ENCODE measurements around the gene FAM236A.
"Not testable (repeated sequence)": the region's sequence is repeated elsewhere in the genome, so short reads cannot be mapped to it uniquely, and the experiment has no call there.

FAM236A gene

GRCh38 chrX:72937906-72938305 is at the start of gene FAM236A:
TSS of gene FAM236A (plus strand) at chrX:72938206. CDS start at chrX:72938263, 57 bp downstream.
- DNase-seq (ENCODE audit: low read depth in 2 of 2) = not testable (repeated sequence)

- DNase-seq (ENCODE audit: low read depth in 2 of 2) = not testable (repeated sequence)
Measured at GRCh38 chrX:72889740-72890139, 48.3 kb upstream of the FAM236A start.

DNA sequence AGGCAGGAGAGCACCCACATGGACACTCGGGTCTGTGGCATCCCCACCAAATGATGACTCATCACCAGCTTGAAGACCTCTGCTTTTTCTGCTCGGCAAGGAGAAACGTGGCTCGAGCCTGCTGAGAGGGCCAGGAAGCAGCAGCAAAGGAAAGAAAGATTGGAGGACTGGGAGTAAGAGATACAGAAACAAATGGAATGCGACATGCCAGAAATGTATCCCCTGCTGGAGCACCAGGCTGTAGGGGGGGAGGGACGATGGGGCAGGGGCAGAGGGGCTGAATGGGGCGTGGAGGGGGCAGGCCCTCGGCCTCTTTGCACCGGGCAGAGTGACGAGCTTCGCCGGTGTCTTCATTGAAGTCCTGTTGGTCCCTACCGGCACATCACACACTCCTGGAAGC is 25.7 kb upstream of the FAM236A start, which contains the start of gene FAM236C:
FAM236C (plus strand) TSS at position 301 of the 400 bp plus-strand sequence. CDS start 100 bp downstream, outside the sequence.
- DNase-seq (ENCODE audit: low read depth in 2 of 2) = not testable (repeated sequence)

GRCh38 chrX:72916096-72916495 is 21.9 kb upstream of the FAM236A start:
- DNase-seq (ENCODE audit: low read depth in 2 of 2) = not testable (repeated sequence)

- not testable (repeated sequence) for DNase-seq (ENCODE audit: low read depth in 2 of 2)
Measured at GRCh38 chrX:72932283-72932682, 5.7 kb upstream of the FAM236A start.

GRCh38 chrX:72936455-72936854 is 1.6 kb upstream of the FAM236A start:
- DNase-seq (ENCODE audit: low read depth in 2 of 2) = not testable (repeated sequence)

DNA sequence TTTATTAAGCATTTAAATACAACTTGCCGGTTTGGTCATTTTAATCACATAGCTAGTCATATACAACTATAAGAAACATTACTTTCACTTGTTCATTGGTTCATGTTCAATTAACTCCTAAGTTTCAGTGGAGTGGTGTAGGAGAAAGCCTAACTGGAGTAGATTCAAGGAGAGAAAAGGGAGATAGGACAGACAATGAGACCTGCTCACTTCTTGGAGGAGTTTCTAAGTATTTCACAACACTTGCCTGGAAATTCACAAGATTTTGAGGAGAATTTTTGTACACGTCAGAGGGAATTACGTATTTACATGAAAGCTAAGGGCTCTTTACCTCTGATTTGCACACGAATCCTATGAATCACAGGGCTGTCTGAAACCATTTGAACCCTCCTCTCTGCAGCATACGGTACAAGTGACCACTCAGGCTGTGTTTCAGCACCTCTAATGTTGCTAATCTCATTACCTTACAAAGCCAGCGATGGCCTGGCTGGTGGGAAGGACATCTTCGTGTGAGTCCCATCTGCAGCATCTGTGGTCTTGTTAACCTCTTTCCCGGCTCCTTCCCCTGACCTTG is 1.0 kb upstream of the FAM236A start:
- DNase-seq (ENCODE audit: low read depth in 2 of 2) = not testable (repeated sequence)

DNA sequence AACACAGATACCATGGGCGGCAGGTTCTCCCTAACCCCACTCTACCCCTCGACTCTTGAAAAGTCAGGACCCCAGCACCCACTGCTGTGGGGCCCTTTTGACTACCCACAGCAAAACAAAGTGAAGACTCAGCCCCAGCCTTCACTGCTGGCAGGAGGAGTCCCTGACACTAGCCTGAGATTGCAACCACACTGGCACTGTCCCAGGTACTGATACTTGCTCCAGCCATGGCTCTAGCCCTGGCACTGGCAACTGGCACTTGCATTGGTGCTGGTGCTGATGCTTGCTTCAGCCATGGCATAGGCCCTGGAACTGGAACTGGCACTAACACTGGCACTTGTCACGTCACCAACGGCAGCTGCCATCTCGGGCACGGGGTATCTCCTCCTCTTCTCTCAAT is 4.3 kb downstream of the FAM236A start:
- DNase-seq (ENCODE audit: low read depth in 2 of 2) = not testable (repeated sequence)

DNA sequence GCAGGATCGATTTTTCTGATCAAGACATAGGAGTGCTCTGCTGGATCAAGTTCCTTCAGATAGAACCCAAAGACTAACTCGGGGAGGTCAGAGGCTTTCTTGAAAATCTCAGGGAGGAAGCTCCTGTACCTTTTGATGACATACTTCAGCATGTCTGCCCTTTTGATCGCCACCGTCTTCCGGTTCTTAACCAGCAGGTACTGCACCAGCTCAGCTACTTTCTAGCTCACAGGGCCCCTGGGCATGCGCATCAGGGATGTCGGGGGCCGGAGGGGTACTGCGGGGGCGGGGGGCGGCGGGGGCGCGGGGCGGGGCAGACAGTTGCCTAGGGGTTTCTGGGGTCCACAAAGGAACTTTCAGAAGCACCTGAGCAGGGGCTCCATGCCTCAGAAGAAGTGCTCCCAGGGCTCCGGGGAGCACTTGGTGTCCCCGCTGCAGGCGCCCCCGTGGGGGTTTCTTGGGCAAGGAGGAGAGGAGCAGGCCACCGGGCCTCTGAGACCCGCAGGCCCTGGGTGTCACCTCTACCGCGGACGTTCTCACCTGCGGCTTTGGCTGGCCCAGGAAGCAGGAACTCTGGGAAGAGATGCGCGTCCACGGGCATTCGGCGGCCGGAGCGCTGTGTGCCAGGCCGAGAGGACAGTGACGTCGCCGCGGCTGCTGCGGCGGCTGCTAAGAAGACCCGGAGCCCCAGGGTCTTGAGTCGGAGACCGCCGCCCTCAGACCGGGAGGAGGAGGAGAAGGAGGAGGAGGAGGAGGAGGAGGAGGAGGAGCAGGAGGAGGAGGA is 5.2 kb downstream of the FAM236A start:
- DNase-seq (ENCODE audit: low read depth in 2 of 2) = not testable (repeated sequence)

- DNase-seq (ENCODE audit: low read depth in 2 of 2) = not testable (repeated sequence)
Measured at GRCh38 chrX:72943819-72944169, 5.8 kb downstream of the FAM236A start, which contains the start of gene DMRTC1. TSS of gene DMRTC1 (minus strand) at chrX:72943837. CDS start at chrX:72875694, 68,143 bp downstream.

DNA sequence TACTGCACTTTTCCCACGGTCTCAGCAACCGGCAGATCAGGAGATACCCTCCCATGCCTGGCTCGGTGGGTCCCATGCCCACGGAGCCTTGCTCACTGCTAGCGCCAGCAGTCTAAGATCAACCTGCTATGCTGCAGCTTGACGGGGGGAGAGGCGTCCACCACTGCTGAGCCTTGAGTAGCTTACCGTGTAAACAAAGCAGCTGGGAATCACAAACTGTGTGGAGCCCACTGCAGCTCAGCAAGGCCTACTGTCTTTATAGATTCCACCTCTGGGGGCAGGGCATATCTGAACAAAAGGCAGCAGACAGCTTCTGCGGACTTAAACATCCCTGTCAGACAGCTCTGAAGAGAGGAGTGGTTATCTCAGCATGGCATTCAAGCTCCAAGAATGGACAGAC is 22.0 kb downstream of the FAM236A start:
- not testable (repeated sequence) for DNase-seq (ENCODE audit: low read depth in 2 of 2)

DNA sequence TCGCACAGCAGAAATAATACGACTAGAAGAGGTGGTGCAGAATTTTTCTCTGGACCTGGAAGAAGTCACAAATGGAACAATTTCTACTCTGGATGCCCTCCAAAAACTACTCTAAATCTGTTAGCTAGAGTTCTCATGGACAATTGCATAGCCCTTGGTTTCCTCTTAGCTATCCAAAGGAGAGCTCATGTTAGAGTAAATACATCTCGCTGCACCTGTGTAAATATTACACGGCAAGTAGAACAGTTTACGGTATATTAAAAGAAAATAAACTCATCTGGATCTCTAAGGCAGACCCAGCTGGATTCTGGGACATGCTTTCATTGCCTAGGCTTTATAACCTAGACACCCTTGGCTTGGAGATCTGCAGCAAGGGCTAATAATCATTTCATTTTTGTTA is 33.9 kb downstream of the FAM236A start:
- not testable (repeated sequence) for DNase-seq (ENCODE audit: low read depth in 2 of 2)

DNA sequence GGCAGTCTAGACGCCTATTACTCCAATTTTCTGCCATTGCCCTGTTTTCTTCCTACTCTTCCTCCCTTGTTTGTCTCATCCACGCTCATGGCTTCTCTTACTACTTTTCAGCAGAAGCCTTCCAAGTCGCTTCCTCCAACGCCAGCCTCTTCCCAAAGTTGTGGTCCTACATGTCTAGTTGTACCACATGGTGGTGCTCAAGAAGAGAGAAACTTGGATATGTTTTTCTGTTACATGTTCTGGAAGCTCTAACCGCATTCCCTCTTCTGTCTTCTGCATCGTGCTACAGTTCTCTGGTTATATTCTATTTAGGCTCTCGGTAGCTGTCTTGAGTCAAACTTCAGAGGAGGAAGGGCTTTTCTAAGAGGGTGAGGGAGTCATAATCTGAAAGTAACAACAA is 36.9 kb downstream of the FAM236A start:
- DNase-seq (ENCODE audit: low read depth in 2 of 2) = not testable (repeated sequence)

- DNase-seq (ENCODE audit: low read depth in 2 of 2) = not testable (repeated sequence)
Measured at GRCh38 chrX:72980894-72981469, 43.0 kb downstream of the FAM236A start.

Data from stimulated activated CD4-positive, alpha-beta T cell treated with anti-CD3 and anti-CD28 coated beads, Interleukin-1b, Interleukin-23, amount 100 ng/mL, for 4 hours (primary cell).